Ishikawa (cell line): ENCODE measurements around the gene STRADA.

ENCODE experiments used
- CEBPB ChIP-seq: IDR thresholded peaks from 2 replicates; pipeline ENCODE4 v1.6.1; 2012
- CREB1 ChIP-seq: IDR thresholded peaks from 2 replicates; pipeline ENCODE4 v1.6.1; 2012; ENCODE audit warnings: low read depth
- EGR1 ChIP-seq: IDR thresholded peaks from 2 replicates; pipeline ENCODE4 v1.6.1; 2012
- EP300 ChIP-seq: IDR thresholded peaks from 2 replicates; pipeline ENCODE4 v1.6.1; 2012; ENCODE audit warnings: borderline replicate concordance
- FOXM1 ChIP-seq: IDR thresholded peaks from 2 replicates; pipeline ENCODE4 v1.6.1; 2012; ENCODE audit warnings: low read depth, borderline replicate concordance
- MAX ChIP-seq: IDR thresholded peaks from 2 replicates; pipeline ENCODE4 v1.6.1; 2012
- NFIC ChIP-seq: IDR thresholded peaks from 2 replicates; pipeline ENCODE4 v1.6.1; 2012
- RAD21 ChIP-seq: IDR thresholded peaks from 2 replicates; pipeline ENCODE4 v1.6.1; 2012; ENCODE audit warnings: low read depth
- REST ChIP-seq: IDR thresholded peaks from 2 replicates; pipeline ENCODE4 v1.6.1; 2012; ENCODE audit warnings: low read depth, mild to moderate bottlenecking
- TAF1 ChIP-seq: IDR thresholded peaks from 2 replicates; pipeline ENCODE4 v1.6.1; 2012; ENCODE audit warnings: low read depth, mild to moderate bottlenecking
- TCF12 ChIP-seq: IDR thresholded peaks from 2 replicates; pipeline ENCODE4 v1.6.1; 2012; ENCODE audit warnings: low read depth
- TEAD4 ChIP-seq: IDR thresholded peaks from 2 replicates; pipeline ENCODE4 v1.6.1; 2012
- USF1 ChIP-seq: IDR thresholded peaks from 2 replicates; pipeline ENCODE4 v1.6.1; 2012
- YY1 ChIP-seq: IDR thresholded peaks from 2 replicates; pipeline ENCODE4 v1.6.1; 2012; ENCODE audit warnings: low read depth
- ZBTB7A ChIP-seq: IDR thresholded peaks from 2 replicates; pipeline ENCODE4 v1.6.1; 2012; ENCODE audit warnings: low read depth

The STRADA gene

GRCh38 chr17:63701456-63701820 lies 40.2 kb downstream of the STRADA start:
- TF ChIP-seq CEBPB (no peak), MAX (no peak), TCF12 (no peak), YY1 (no peak), NFIC (no peak), USF1 (no peak), ZBTB7A (no peak), TEAD4 (no peak), EGR1 (no peak), TAF1 (no peak), CREB1 (no peak), EP300 (no peak), REST (no peak), RAD21 (no peak), FOXM1 (no peak)

GRCh38 chr17:63700528-63701455 lies 40.8 kb downstream of the STRADA start:
- TF ChIP-seq TAF1 (no peak), CREB1 (no peak), USF1 (no peak), REST (no peak), MAX (no peak), RAD21 (no peak), EP300 (no peak)

- peak; percentile 57 for TF ChIP-seq REST
- TF ChIP-seq TEAD4, result no peak
- TF ChIP-seq USF1, result no peak
- no peak for TF ChIP-seq FOXM1
- TF ChIP-seq TCF12, result no peak
- peak; percentile 54; the same call in 1 of the 2 replicates for TF ChIP-seq ZBTB7A
- TF ChIP-seq CEBPB, result no peak
- TF ChIP-seq MAX, result 0 out of 2 replicates have a peak, but pooled peaks have one; percentile 22
- TF ChIP-seq EP300, result no peak
- no peak for TF ChIP-seq CREB1
- no peak for TF ChIP-seq EGR1
These were observed 41.7 kb downstream of the STRADA start, which contains the start of gene LIMD2 for GRCh38 chr17:63699638-63700527. TSS of gene LIMD2 (minus strand) at chr17:63700125. CDS start at chr17:63699298, 827 bp downstream.
